A673 (cell line): ENCODE measurements around the gene GJA5.

ENCODE experiments used
- CTCF ChIP-seq: fragments of 300-800, 200-600 bp; sonication (generic); conservative IDR thresholded peaks from 2 replicates; pipeline ENCODE4 v1.5.1; 2017; ENCODE audit warnings: low read depth, mild to moderate bottlenecking, antibody characterized with exemption, low read length, moderate library complexity, mixed read lengths
- EZH2 ChIP-seq: fragments of 200-600 bp; sonication (generic); IDR thresholded peaks from 2 replicates; pipeline ENCODE4 v1.6.1; 2017; ENCODE audit warnings: borderline replicate concordance, low read depth, mild to moderate bottlenecking, mixed read lengths, antibody characterized with exemption, low read length; ENCODE audit not compliant: poor library complexity, severe bottlenecking

DNA sequence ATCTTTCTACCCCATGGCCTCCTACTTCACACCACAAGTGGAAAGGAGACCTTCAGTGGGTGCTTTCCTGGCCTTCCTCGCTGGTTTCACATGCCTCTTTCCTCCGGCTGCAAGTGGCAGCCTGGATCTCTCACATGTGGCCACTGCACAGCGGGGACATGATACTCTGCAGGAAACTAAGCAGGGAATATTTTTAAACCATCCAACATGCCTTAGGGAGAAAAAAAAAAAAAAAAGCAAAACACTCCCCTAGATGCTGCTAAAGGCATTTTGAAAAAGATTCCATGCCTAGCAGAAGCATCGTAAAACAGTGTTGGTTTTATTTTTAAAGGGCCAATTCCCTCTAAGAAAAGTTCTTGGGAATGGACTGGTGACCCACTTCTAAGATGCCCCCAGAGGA, 12.2 kb upstream of the GJA5 start:
- TF ChIP-seq CTCF (no peak), EZH2 (no peak)
